CD4-positive, CD25-positive, alpha-beta regulatory T cell (primary cell): ENCODE measurements around the gene ZFYVE19. TPM values are rescaled to one million over a fixed set of nuclear protein-coding genes. Genes with fewer than 3 reads are reported as not detected.

Experiments used
- ATAC-seq, 2 donors: fragments of 150-1000 bp; cut with Tn5 transposase; one replicate each; pipeline ENCODE4 v1.10.0; 2021; ENCODE audit warnings: low read depth in 2 of 2, moderate number of reproducible peaks in 2 of 2, moderate library complexity in 1 of 2
- DNase-seq, 3 donors: peaks; one replicate each; pipeline versions ENCODE4 v3.0.0 to v3.0.0-alpha.2; 2012 to 2022; ENCODE audit warnings: mixed read lengths in 1 of 3
- H3K27ac ChIP-seq: one replicate; pipeline ENCODE4 v1.7.0; 2013; ENCODE audit warnings: mild to moderate bottlenecking, low read length; ENCODE audit not compliant: insufficient read depth, poor library complexity, severe bottlenecking
- H3K27me3 ChIP-seq: one replicate; pipeline ENCODE4 v1.7.0; 2013; ENCODE audit warnings: low read length; ENCODE audit not compliant: control insufficient read depth, insufficient read depth
- H3K36me3 ChIP-seq: one replicate; pipeline ENCODE4 v1.7.0; 2013; ENCODE audit warnings: mild to moderate bottlenecking, low read length, moderate library complexity; ENCODE audit not compliant: control insufficient read depth, insufficient read depth
- H3K4me1 ChIP-seq: 2 replicates; pipeline ENCODE4 v1.7.0; 2013; ENCODE audit warnings: mild to moderate bottlenecking, low read length; ENCODE audit not compliant: insufficient read depth, control insufficient read depth, poor library complexity, severe bottlenecking
- H3K4me3 ChIP-seq: one replicate; pipeline ENCODE4 v1.7.0; 2013; ENCODE audit warnings: low read depth, mild to moderate bottlenecking, low read length, moderate library complexity
- H3K9me3 ChIP-seq, 2 experiments: 1 replicate in 1 of 2; 2 replicates in 1 of 2; pipeline ENCODE4 v1.7.0; 2013; ENCODE audit warnings: low read length in 2 of 2, mild to moderate bottlenecking in 1 of 2, moderate library complexity in 1 of 2; ENCODE audit not compliant: control insufficient read depth in 2 of 2
- H3K27ac Mint-ChIP-seq, 3 donors: one replicate each; pipeline ENCODE4 v1.8.0; 2020 to 2022; ENCODE audit warnings: mild to moderate bottlenecking in 3 of 3, mixed read lengths in 3 of 3, moderate library complexity in 2 of 3
- H3K27me3 Mint-ChIP-seq: one replicate; pipeline ENCODE4 v1.8.0; 2022; ENCODE audit warnings: mild to moderate bottlenecking, mixed read lengths
- H3K36me3 Mint-ChIP-seq: one replicate; pipeline ENCODE4 v1.8.0; 2020; ENCODE audit warnings: mixed read lengths
- H3K4me1 Mint-ChIP-seq, 4 donors: one replicate each; pipeline ENCODE4 v1.8.0; 2020 to 2022; ENCODE audit warnings: mixed read lengths in 4 of 4, mild to moderate bottlenecking in 1 of 4
- H3K4me3 Mint-ChIP-seq, 4 donors: one replicate each; pipeline ENCODE4 v1.8.0; 2020 to 2022; ENCODE audit warnings: mild to moderate bottlenecking in 4 of 4, mixed read lengths in 4 of 4, moderate library complexity in 3 of 4
- H3K9me3 Mint-ChIP-seq, 7 donors: one replicate each; pipeline ENCODE4 v1.8.0; 2020 to 2022; ENCODE audit warnings: mixed read lengths in 7 of 7, mild to moderate bottlenecking in 3 of 7, moderate library complexity in 2 of 7
- polyA plus RNA-seq, 4 donors: library from polyadenylated mRNA; unstranded; fragments of 300-500 nt; fragmentation: Illumina TruSeq; gene quantifications; one replicate each; pipeline ENCODE4 v1.2.3, GENCODE V29; 2021
- total RNA-seq: library from RNA; stranded (reverse); gene quantifications from one replicate; pipeline ENCODE4 v1.2.3, GENCODE V29; 2022

Gene ZFYVE19
- total and polyA plus RNA-seq, 5 donors from 2014 or later, result 14.5 to 24.4 (median 15.7) TPM

GRCh38 chr15:40807888-40808461 lies 1.1 kb downstream of the ZFYVE19 start:
- DNase-seq (no peak), ATAC-seq (no peak)
- H3K9me3 ChIP-seq, result no peaks in the 10 kb centered on the region
- Mint-ChIP-seq H3K27ac (peak overlapping the region; percentile 96 to 99 (median 99)), H3K4me3 (peak overlapping the region; percentile 97 to 100 (median 98)), H3K4me1 (peaks cover 5 to 37% (median 25%) of the 10 kb centered on the region in 4 donors), H3K9me3 (no peaks in the 10 kb centered on the region), H3K27me3 (no peaks in the 10 kb centered on the region), H3K36me3 (peaks cover 25% of the 10 kb centered on the region)
- H3K4me1 ChIP-seq, result peaks cover 16% of the 10 kb centered on the region
- H3K27ac ChIP-seq, result peak overlapping the region; percentile 94
- H3K27me3 ChIP-seq, result no peaks in the 10 kb centered on the region
- H3K36me3 ChIP-seq, result peaks cover 9% of the 10 kb centered on the region
- peak overlapping the region; percentile 93 for H3K4me3 ChIP-seq

- Mint-ChIP-seq H3K4me3 (peak overlapping the region; percentile 97 to 100 (median 98)), H3K4me1 (peaks cover 5 to 31% (median 19%) of the 10 kb centered on the region in 4 donors), H3K27ac (no peak overlapping the region), H3K27me3 (no peaks in the 10 kb centered on the region), H3K9me3 (no peaks in the 10 kb centered on the region), H3K36me3 (peaks cover 21% of the 10 kb centered on the region)
- peaks cover 16% of the 10 kb centered on the region for H3K4me1 ChIP-seq
- H3K36me3 ChIP-seq, result peaks cover 14% of the 10 kb centered on the region
- ATAC-seq, result no peak
- H3K4me3 ChIP-seq, result no peak overlapping the region
- no peaks in the 10 kb centered on the region for H3K27me3 ChIP-seq
- no peaks in the 10 kb centered on the region for H3K9me3 ChIP-seq
- DNase-seq, result no peak
- no peak overlapping the region for H3K27ac ChIP-seq
Measured at GRCh38 chr15:40808861-40809450, 2.1 kb downstream of the ZFYVE19 start.

- Histone ChIP-seq H3K27me3 (no peaks in the 10 kb centered on the region), H3K4me3 (no peak overlapping the region), H3K9me3 (no peaks in the 10 kb centered on the region), H3K4me1 (peaks cover 5% of the 10 kb centered on the region), H3K36me3 (peaks cover 22% of the 10 kb centered on the region), H3K27ac (no peak overlapping the region)
- Mint-ChIP-seq H3K4me1 (peaks cover 0 to 13% (median 10%) of the 10 kb centered on the region in 4 donors), H3K9me3 (no peaks in the 10 kb centered on the region), H3K36me3 (peaks cover 34% of the 10 kb centered on the region), H3K4me3 (no peak overlapping the region), H3K27me3 (no peaks in the 10 kb centered on the region), H3K27ac (peak overlapping the region in 1 of 3 donors; percentile 63)
- no peak for DNase-seq
- no peak for ATAC-seq
Measured at GRCh38 chr15:40812721-40813425, 6.0 kb downstream of the ZFYVE19 start.

GRCh38 chr15:40815042-40815698 lies 8.3 kb downstream of the ZFYVE19 start:
- H3K4me1 ChIP-seq, result no peaks in the 10 kb centered on the region
- ATAC-seq, result no peak
- Mint-ChIP-seq H3K27me3 (peaks cover 6% of the 10 kb centered on the region), H3K4me1 (peaks cover 0 to 2% (median 0%) of the 10 kb centered on the region in 4 donors), H3K9me3 (no peaks in the 10 kb centered on the region), H3K4me3 (no peak overlapping the region), H3K36me3 (peaks cover 34% of the 10 kb centered on the region), H3K27ac (peak overlapping the region in 1 of 3 donors; percentile 15)
- H3K27me3 ChIP-seq, result no peaks in the 10 kb centered on the region
- no peak overlapping the region for H3K27ac ChIP-seq
- H3K36me3 ChIP-seq, result peaks cover 18% of the 10 kb centered on the region
- H3K9me3 ChIP-seq, result no peaks in the 10 kb centered on the region
- no peak for DNase-seq
- H3K4me3 ChIP-seq, result no peak overlapping the region

DNA sequence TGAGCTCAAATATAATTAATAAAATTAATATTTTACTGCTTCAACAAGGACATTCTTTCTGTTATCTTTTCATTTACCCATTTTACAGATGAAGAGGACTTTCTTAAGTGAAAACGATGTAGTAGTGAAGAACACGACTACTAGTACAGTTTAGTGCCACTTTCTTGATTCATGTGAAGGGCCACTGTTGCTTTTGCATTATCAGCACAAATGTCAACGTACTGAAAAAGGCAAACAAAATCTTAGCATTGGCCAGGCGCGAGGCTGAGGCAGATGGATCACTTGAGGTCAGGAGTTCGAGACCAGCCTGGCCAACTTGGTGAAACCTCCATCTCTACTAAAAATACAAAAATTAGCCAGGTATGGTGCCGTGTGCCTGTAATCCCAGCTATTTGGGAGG lies 12.2 kb downstream of the ZFYVE19 start:
- DNase-seq (no peak), ATAC-seq (no peak)
- Histone ChIP-seq H3K4me1 (no peaks in the 10 kb centered on the region), H3K27me3 (peaks cover 6% of the 10 kb centered on the region), H3K4me3 (no peak overlapping the region), H3K9me3 (no peaks in the 10 kb centered on the region), H3K27ac (no peak overlapping the region), H3K36me3 (peaks cover 8% of the 10 kb centered on the region)
- Mint-ChIP-seq H3K27me3 (peaks cover 16% of the 10 kb centered on the region), H3K4me1 (no peaks in the 10 kb centered on the region), H3K9me3 (peaks cover 0 to 1% (median 0%) of the 10 kb centered on the region in 7 donors), H3K4me3 (no peak overlapping the region), H3K36me3 (peaks cover 13% of the 10 kb centered on the region), H3K27ac (no peak overlapping the region)

DNA sequence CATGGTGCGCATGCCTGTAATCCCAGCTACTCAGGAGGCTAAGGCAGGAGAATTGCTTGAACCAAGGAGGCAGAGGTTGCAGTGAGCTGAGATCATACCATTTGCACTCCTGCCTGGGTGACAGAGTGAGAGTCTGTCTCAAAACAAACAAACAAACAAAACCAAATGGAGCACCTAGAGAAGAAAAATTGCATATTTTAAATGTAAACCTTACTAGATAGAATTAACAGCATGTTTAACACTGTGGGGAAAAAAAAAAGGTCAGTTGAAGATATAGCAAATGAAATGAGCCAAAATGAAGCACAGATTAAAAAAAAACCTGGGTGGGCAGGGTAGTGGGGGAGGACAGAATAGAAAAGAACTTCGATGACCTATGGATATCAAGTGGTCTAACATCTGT lies 14.3 kb downstream of the ZFYVE19 start:
- Histone ChIP-seq H3K4me1 (no peaks in the 10 kb centered on the region), H3K9me3 (no peaks in the 10 kb centered on the region), H3K36me3 (no peaks in the 10 kb centered on the region), H3K4me3 (no peak overlapping the region), H3K27me3 (peaks cover 7% of the 10 kb centered on the region), H3K27ac (no peak overlapping the region)
- ATAC-seq (no peak), DNase-seq (no peak)
- H3K4me3 Mint-ChIP-seq, result no peak overlapping the region
- H3K36me3 Mint-ChIP-seq, result no peaks in the 10 kb centered on the region
- H3K27ac Mint-ChIP-seq, result no peak overlapping the region
- H3K27me3 Mint-ChIP-seq, result peaks cover 32% of the 10 kb centered on the region
- H3K4me1 Mint-ChIP-seq, result no peaks in the 10 kb centered on the region
- H3K9me3 Mint-ChIP-seq, result peaks cover 0 to 1% (median 0%) of the 10 kb centered on the region in 7 donors

DNA sequence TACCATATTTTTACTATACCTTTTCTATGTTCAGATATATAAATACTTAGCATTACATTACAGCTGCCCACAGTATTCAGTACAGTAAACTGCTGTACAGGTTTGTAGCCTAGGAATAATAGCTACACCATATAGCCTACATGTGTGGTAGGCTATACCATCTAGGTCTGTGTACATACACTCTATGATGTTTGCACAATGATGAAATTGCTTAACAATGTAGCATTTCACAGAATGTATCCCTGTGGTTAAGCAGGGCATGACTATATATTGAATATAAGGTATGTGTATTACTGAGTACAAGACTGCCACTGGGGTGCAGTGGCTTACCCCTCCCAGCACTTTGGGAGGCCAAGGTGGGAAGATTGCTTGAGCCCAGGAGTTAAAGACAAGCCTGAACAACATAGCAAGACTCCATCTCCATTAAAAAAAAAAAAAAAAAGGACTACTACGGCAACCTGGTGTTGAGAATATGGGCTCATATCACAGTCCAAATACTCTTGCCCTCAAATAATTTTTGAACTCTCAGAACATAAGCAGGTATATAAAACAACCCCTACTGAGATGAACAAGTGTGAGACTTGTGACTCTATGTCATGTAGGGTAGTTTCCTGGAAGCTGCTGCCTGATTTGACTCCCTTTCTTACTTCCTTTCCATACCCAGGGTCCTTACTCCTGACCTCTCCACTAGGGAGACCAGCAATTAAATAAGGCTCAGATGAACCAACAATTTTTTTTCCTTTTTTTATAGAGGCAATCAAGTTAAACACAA lies 16.9 kb downstream of the ZFYVE19 start:
- H3K4me3 Mint-ChIP-seq, result no peak overlapping the region
- no peaks in the 10 kb centered on the region for H3K4me1 ChIP-seq
- ATAC-seq (no peak), DNase-seq (no peak)
- no peaks in the 10 kb centered on the region for H3K9me3 ChIP-seq
- H3K27ac ChIP-seq, result no peak overlapping the region
- H3K36me3 ChIP-seq, result no peaks in the 10 kb centered on the region
- H3K36me3 Mint-ChIP-seq, result no peaks in the 10 kb centered on the region
- no peak overlapping the region for H3K4me3 ChIP-seq
- H3K4me1 Mint-ChIP-seq, result no peaks in the 10 kb centered on the region
- H3K27me3 ChIP-seq, result peaks cover 9% of the 10 kb centered on the region
- peaks cover 0 to 1% (median 0%) of the 10 kb centered on the region in 7 donors for H3K9me3 Mint-ChIP-seq
- H3K27me3 Mint-ChIP-seq, result peaks cover 26% of the 10 kb centered on the region
- H3K27ac Mint-ChIP-seq, result peak overlapping the region in 1 of 3 donors; percentile 35
